OCI-LY3 (cell line): ENCODE results near the gene CDH23.

ENCODE experiments used
- H2AFZ ChIP-seq: fragments of 200-600, 300-600 bp; shearing (Covaris generic); 2 replicates; pipeline ENCODE4 v1.6.0; 2014; ENCODE audit warnings: antibody characterized with exemption, low read depth, low read length
- H3K27ac ChIP-seq: fragments of 200-600, 300-600 bp; sonication (generic); 2 replicates; pipeline ENCODE4 v1.5.1; 2014; ENCODE audit warnings: mild to moderate bottlenecking, low read length, moderate library complexity, mixed read lengths
- H3K27me3 ChIP-seq: fragments of 200-600, 300-600 bp; sonication (generic); 2 replicates; pipeline ENCODE4 v1.6.1; 2014; ENCODE audit warnings: low read depth, low read length, mixed read lengths
- H3K36me3 ChIP-seq: fragments of 200-600, 300-600 bp; sonication (generic); replicated peaks from 2 replicates; pipeline ENCODE3; 2014; ENCODE audit warnings: low read depth, low read length, mixed read lengths
- H3K4me1 ChIP-seq: fragments of 300-600, 200-600 bp; sonication (generic); 2 replicates; pipeline ENCODE4 v1.6.1; 2014; ENCODE audit warnings: low read length, mixed read lengths
- H3K4me2 ChIP-seq: fragments of 200-600, 300-600 bp; sonication (generic); 2 replicates; pipeline ENCODE4 v1.6.1; 2014; ENCODE audit warnings: low read length, mixed read lengths
- H3K4me3 ChIP-seq: fragments of 300-600, 200-600 bp; sonication (generic); 2 replicates; pipeline ENCODE4 v1.5.1; 2014; ENCODE audit warnings: antibody characterized with exemption, mild to moderate bottlenecking, low read length, moderate library complexity
- H3K79me2 ChIP-seq: fragments of 300-600, 200-600 bp; shearing (Covaris generic); 2 replicates; pipeline ENCODE4 v1.6.1; 2014; ENCODE audit warnings: mild to moderate bottlenecking, low read length, mixed read lengths
- H3K9ac ChIP-seq: fragments of 300-600, 200-600 bp; shearing (Covaris generic); 2 replicates; pipeline ENCODE4 v1.6.0; 2014; ENCODE audit warnings: mild to moderate bottlenecking, low read length, moderate library complexity
- H3K9me3 ChIP-seq: fragments of 200-600, 300-600 bp; shearing (Covaris generic); 2 replicates; pipeline ENCODE4 v1.6.1; 2014; ENCODE audit warnings: low read length, mixed read lengths; ENCODE audit not compliant: insufficient read depth
- H4K20me1 ChIP-seq: fragments of 200-600, 300-600 bp; sonication (generic); 2 replicates; pipeline ENCODE4 v1.6.1; 2016; ENCODE audit warnings: low read length, mixed read lengths; ENCODE audit not compliant: insufficient read depth
- EZH2phosphoT487 ChIP-seq: fragments of 200-600 bp; shearing (Covaris generic); IDR thresholded peaks from 2 replicates; pipeline ENCODE4 v1.6.1; 2018; ENCODE audit warnings: antibody characterized with exemption, mixed run types, low read depth
- TF ChIP-seq, protein P1 (sequence below): fragments of 200-600, 300-600 bp; sonication (generic); IDR thresholded peaks from 2 replicates; pipeline ENCODE4 v1.5.1; 2014; ENCODE audit warnings: antibody characterized with exemption, low read length, low read depth

The CDH23 gene

DNA sequence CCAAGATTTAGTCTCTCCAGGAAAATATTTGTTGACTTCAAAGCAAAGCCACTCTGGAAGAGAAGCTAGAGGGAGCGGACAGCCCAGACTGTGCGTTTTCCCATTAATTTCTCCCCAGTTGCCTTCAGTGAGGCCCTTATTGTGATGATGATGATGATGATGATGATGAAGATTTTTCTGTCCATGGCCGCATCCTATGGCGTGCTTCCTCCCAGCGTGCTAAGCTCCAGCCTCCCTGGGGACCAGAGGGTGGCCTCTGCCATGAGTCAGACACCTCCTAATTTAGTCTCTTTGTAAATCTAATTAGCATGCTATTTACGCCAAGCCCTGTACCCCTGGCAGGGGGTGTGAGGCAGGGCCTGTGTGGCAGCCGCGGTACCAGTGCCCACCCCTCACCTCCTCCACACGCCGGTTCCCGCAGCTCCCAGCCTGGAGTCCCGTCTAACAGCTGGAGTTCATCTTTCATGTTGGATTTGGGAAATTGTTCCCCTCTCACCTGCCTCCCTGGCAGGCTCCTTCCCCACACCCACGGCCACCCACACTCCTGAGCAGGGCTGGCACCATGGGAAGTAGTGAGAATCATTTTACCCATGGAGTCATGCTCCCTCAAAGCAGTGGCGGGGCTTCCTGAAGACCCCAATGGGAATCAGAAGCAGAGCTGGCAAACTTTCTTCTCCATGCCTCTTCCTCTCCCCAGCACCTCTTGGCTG is 230.7 kb downstream of the CDH23 start:
- no peak overlapping the region for H3K9ac ChIP-seq
- H3K27ac ChIP-seq, result no peak overlapping the region
- TF ChIP-seq, protein P1, sequence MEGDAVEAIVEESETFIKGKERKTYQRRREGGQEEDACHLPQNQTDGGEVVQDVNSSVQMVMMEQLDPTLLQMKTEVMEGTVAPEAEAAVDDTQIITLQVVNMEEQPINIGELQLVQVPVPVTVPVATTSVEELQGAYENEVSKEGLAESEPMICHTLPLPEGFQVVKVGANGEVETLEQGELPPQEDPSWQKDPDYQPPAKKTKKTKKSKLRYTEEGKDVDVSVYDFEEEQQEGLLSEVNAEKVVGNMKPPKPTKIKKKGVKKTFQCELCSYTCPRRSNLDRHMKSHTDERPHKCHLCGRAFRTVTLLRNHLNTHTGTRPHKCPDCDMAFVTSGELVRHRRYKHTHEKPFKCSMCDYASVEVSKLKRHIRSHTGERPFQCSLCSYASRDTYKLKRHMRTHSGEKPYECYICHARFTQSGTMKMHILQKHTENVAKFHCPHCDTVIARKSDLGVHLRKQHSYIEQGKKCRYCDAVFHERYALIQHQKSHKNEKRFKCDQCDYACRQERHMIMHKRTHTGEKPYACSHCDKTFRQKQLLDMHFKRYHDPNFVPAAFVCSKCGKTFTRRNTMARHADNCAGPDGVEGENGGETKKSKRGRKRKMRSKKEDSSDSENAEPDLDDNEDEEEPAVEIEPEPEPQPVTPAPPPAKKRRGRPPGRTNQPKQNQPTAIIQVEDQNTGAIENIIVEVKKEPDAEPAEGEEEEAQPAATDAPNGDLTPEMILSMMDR, result no peak
- TF ChIP-seq EZH2phosphoT487, result no peak
- no peak overlapping the region for H3K4me3 ChIP-seq
- H2AFZ ChIP-seq, result no peak overlapping the region
- H3K27me3 ChIP-seq, result no peaks in the 10 kb centered on the region; the same call in none of the 2 replicates
- no peaks in the 10 kb centered on the region for H3K36me3 ChIP-seq
- H3K79me2 ChIP-seq, result no peaks in the 10 kb centered on the region
- no peaks in the 10 kb centered on the region for H3K9me3 ChIP-seq
- no peak overlapping the region for H3K4me2 ChIP-seq
- no peaks in the 10 kb centered on the region for H4K20me1 ChIP-seq
- H3K4me1 ChIP-seq, result no peaks in the 10 kb centered on the region

DNA sequence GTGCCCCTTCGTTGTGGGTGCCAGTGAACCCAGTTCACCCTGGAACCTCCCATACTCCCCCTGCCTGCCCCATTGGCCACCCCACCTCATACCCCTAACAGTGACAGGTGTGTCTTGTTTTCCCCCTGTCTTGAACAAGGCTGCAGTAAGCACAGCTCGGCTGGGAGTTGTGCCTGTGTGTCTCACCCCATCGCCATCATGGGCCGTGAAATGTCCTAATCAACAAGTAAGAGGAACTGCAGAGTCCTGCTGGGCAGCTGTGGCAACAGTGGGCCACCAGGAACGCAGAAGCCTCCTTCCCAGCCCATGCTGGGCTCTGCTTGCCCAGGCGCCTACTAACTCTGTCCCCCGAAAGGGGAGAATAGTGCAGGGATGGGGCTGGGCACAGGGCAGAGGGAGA is 231.2 kb downstream of the CDH23 start:
- Histone ChIP-seq H3K9me3 (no peaks in the 10 kb centered on the region), H3K4me1 (no peaks in the 10 kb centered on the region), H4K20me1 (no peaks in the 10 kb centered on the region), H3K4me2 (no peak overlapping the region), H3K27me3 (no peaks in the 10 kb centered on the region; the same call in none of the 2 replicates), H3K79me2 (no peaks in the 10 kb centered on the region), H3K27ac (no peak overlapping the region), H3K4me3 (no peak overlapping the region), H3K9ac (no peak overlapping the region), H3K36me3 (no peaks in the 10 kb centered on the region), H2AFZ (no peak overlapping the region)
- no peak for TF ChIP-seq EZH2phosphoT487
- TF ChIP-seq, protein P1, result no peak

DNA sequence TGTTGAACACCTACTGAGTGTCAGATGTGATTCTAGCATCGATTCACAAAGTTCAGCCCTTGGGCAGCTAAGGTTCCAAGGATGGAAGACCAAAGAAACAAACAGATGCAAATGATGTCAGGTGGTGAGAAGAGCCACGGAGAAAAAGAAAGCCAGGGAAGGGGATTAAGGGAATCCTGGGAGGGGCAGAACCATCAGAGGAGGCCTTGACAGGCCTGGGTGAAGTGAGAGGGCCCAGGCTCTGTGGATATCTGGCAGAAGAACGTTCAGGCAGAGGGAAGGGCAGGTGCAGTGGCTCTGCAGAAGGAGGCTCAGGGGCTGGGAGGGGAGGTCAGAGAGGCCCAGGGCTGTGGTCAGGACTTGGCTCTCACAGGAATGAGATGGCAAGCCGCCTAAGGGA is 232.4 kb downstream of the CDH23 start:
- H3K4me2 ChIP-seq, result no peak overlapping the region
- no peaks in the 10 kb centered on the region; the same call in none of the 2 replicates for H3K27me3 ChIP-seq
- no peak overlapping the region for H3K9ac ChIP-seq
- no peak overlapping the region for H3K27ac ChIP-seq
- no peaks in the 10 kb centered on the region for H4K20me1 ChIP-seq
- H3K9me3 ChIP-seq, result no peaks in the 10 kb centered on the region
- no peaks in the 10 kb centered on the region for H3K36me3 ChIP-seq
- H2AFZ ChIP-seq, result no peak overlapping the region
- H3K79me2 ChIP-seq, result no peaks in the 10 kb centered on the region
- no peaks in the 10 kb centered on the region for H3K4me1 ChIP-seq
- H3K4me3 ChIP-seq, result no peak overlapping the region
- no peak for TF ChIP-seq EZH2phosphoT487
- TF ChIP-seq, protein P1, result no peak

DNA sequence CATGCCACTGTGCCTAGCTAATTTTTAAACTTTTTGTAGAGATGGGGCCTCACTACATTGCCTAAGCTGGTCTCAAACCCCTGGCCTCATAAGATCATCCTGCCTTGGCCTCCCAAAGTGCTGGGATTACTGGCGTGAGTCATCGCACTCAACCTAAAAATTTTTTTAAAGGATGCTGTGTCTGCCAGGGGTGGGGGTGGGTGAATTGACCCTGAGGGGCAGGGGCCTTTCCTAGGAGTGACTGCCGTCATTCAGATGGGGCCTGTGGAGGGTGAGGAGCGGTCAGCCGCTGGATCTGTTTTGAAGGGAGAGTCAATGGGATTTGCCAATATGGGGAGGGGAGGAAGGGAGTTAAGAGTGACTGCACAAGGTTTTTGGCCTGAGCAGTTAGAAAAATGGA is 233.4 kb downstream of the CDH23 start:
- Histone ChIP-seq H3K36me3 (no peaks in the 10 kb centered on the region), H3K27ac (no peak overlapping the region), H3K9me3 (no peaks in the 10 kb centered on the region), H3K27me3 (no peaks in the 10 kb centered on the region; the same call in none of the 2 replicates), H2AFZ (no peak overlapping the region), H4K20me1 (no peaks in the 10 kb centered on the region), H3K79me2 (no peaks in the 10 kb centered on the region), H3K9ac (no peak overlapping the region), H3K4me1 (no peaks in the 10 kb centered on the region), H3K4me2 (no peak overlapping the region), H3K4me3 (no peak overlapping the region)
- TF ChIP-seq, protein P1, result no peak
- no peak for TF ChIP-seq EZH2phosphoT487
